Esophagus muscularis mucosa (tissue), 4 donors: ENCODE data around the gene ST8SIA6. TPM values are rescaled to one million over a fixed set of nuclear protein-coding genes. Genes with fewer than 3 reads are reported as not detected.

ENCODE experiments used
- DNase-seq: peaks from one replicate; pipeline ENCODE4 v3.0.0-alpha.2; 2017; ENCODE audit errors: extremely low spot score
- H3K27ac ChIP-seq, 4 donors: fragments of 200-600 bp; sonication (generic); replicated peaks in 1 of 4; 1 replicate in 3 of 4; 2 replicates in 1 of 4; pipeline ENCODE4 v1.5.1; 2016 to 2019; ENCODE audit warnings: mild to moderate bottlenecking in 1 of 4
- H3K27me3 ChIP-seq, 4 donors: fragments of 200-600 bp; sonication (generic); one replicate each; pipeline versions ENCODE4 v1.5.1 to v1.6.0; 2016 to 2019
- H3K36me3 ChIP-seq, 4 donors: fragments of 200-600 bp; sonication (generic); one replicate each; pipeline ENCODE4 v1.5.1; 2016 to 2019
- H3K4me1 ChIP-seq, 4 donors: fragments of 200-600 bp; sonication (generic); one replicate each; pipeline ENCODE4 v1.5.1; 2016 to 2019
- H3K4me3 ChIP-seq, 4 donors: fragments of 200-600 bp; sonication (generic); 1 replicate in 2 of 4; 2 replicates in 2 of 4; pipeline ENCODE4 v1.5.1; 2016 to 2019; ENCODE audit warnings: mild to moderate bottlenecking in 4 of 4, moderate library complexity in 1 of 4
- H3K9me3 ChIP-seq, 4 donors: fragments of 200-600 bp; sonication (generic); 1 replicate in 3 of 4; 2 replicates in 1 of 4; pipeline ENCODE4 v1.5.1; 2016 to 2019
- CTCF ChIP-seq, 3 experiments: fragments of 200-600 bp in 2 of 3; fragments of 450-650 bp in 1 of 3; sonication (generic) in 2 of 3; IDR thresholded peaks; one replicate each; pipeline ENCODE4 v1.5.1; 2017 to 2019; ENCODE audit warnings: antibody characterized with exemption in 3 of 3, mild to moderate bottlenecking in 2 of 3, moderate library complexity in 1 of 3
- EP300 ChIP-seq: sonication (generic); formaldehyde crosslinking; IDR thresholded peaks from one replicate; pipeline ENCODE4 v1.6.1; 2017; ENCODE audit warnings: antibody characterized with exemption
- POLR2A ChIP-seq: fragments of 450-650 bp; IDR thresholded peaks from one replicate; pipeline ENCODE4 v1.6.1; 2017; ENCODE audit warnings: antibody characterized with exemption, moderate library complexity, mild to moderate bottlenecking, low read depth
- POLR2AphosphoS5 ChIP-seq, 2 donors: sonication (generic); formaldehyde crosslinking; IDR thresholded peaks; one replicate each; pipeline ENCODE4 v1.6.1; 2017; ENCODE audit warnings: antibody characterized with exemption in 2 of 2
- WGBS: methylation state at CpG from one replicate; pipeline ENCODE4 v1.1.5; 2018; 5-methylcytosine and 5-hydroxymethylcytosine counted together
- intact Hi-C: fragments of 100-400 bp; cut with DNase I; formaldehyde crosslinking; loops from one replicate; pipeline ENCODE4 v1.15.1; 2023
- total RNA-seq, 4 donors: library from RNA; depleted of rRNA; stranded (reverse); fragments of >200 nt; gene quantifications; one replicate each; pipeline versions ENCODE4 v1.1.0 to v1.2.1, GENCODE V29; 2016

Gene ST8SIA6
- total RNA-seq, 4 donors from 2014 or later, result 1.2 to 1.8 (median 1.3) TPM

- TF ChIP-seq EP300 (no peak), POLR2A (no peak), POLR2AphosphoS5 (IDR thresholded peaks at IDR 0.05) (no peak), CTCF (IDR thresholded peaks at IDR 0.05) (no peak)
- Histone ChIP-seq H3K4me1 (peaks cover 0 to 2% (median under 1%) of the 10 kb centered on the region in 4 donors), H3K36me3 (no peaks in the 10 kb centered on the region), H3K4me3 (no peak overlapping the region), H3K27me3 (peaks cover 0 to 45% (median 0%) of the 10 kb centered on the region in 4 donors), H3K9me3 (no peaks in the 10 kb centered on the region), H3K27ac (no peak overlapping the region)
- intact Hi-C loops, result no loop called here
- 87% methylated on average over 4 of the region's 4 CpGs for WGBS
- no peak for DNase-seq
These were observed 18.4 kb downstream of the ST8SIA6 start for GRCh38 chr10:17435953-17436352.

GRCh38 chr10:17435187-17435586 lies 19.2 kb downstream of the ST8SIA6 start:
- H3K27me3 ChIP-seq, result peaks cover 0 to 38% (median 0%) of the 10 kb centered on the region in 4 donors
- peaks cover 0 to 6% (median 4%) of the 10 kb centered on the region in 4 donors for H3K4me1 ChIP-seq
- no peak overlapping the region for H3K4me3 ChIP-seq
- no peak for TF ChIP-seq POLR2AphosphoS5 (IDR thresholded peaks at IDR 0.05)
- TF ChIP-seq POLR2A, result no peak
- TF ChIP-seq CTCF (IDR thresholded peaks at IDR 0.05), result no peak
- no peak for TF ChIP-seq EP300
- no peak overlapping the region for H3K27ac ChIP-seq
- intact Hi-C loops, result no loop called here
- H3K9me3 ChIP-seq, result no peaks in the 10 kb centered on the region
- no peak for DNase-seq
- no peaks in the 10 kb centered on the region for H3K36me3 ChIP-seq

GRCh38 chr10:17432723-17433122 lies 21.7 kb downstream of the ST8SIA6 start:
- Histone ChIP-seq H3K4me3 (no peak overlapping the region), H3K27ac (no peak overlapping the region), H3K9me3 (no peaks in the 10 kb centered on the region), H3K4me1 (peaks cover 0 to 6% (median 4%) of the 10 kb centered on the region in 4 donors), H3K27me3 (peaks cover 0 to 35% (median 0%) of the 10 kb centered on the region in 4 donors), H3K36me3 (no peaks in the 10 kb centered on the region)
- TF ChIP-seq EP300 (no peak), POLR2AphosphoS5 (IDR thresholded peaks at IDR 0.05) (no peak), POLR2A (no peak), CTCF (IDR thresholded peaks at IDR 0.05) (no peak)
- 79% methylated on average over 6 of the region's 6 CpGs for WGBS
- no peak for DNase-seq
- intact Hi-C loops, result loop anchor here (5.0 kb wide), 2 partner anchors 590 to 605 kb away; no protein-coding TSS in a partner anchor

GRCh38 chr10:17431871-17432311 lies 22.5 kb downstream of the ST8SIA6 start:
- Histone ChIP-seq H3K4me1 (peaks cover 0 to 6% (median 4%) of the 10 kb centered on the region in 4 donors), H3K27ac (no peak overlapping the region), H3K9me3 (no peaks in the 10 kb centered on the region), H3K36me3 (no peaks in the 10 kb centered on the region), H3K27me3 (peaks cover 0 to 35% (median 0%) of the 10 kb centered on the region in 4 donors), H3K4me3 (no peak overlapping the region)
- no peak for TF ChIP-seq EP300
- TF ChIP-seq POLR2AphosphoS5 (IDR thresholded peaks at IDR 0.05), result no peak
- TF ChIP-seq CTCF (IDR thresholded peaks at IDR 0.05), result no peak
- no peak for TF ChIP-seq POLR2A
- WGBS, result 74% methylated on average over 7 of the region's 7 CpGs
- no peak for DNase-seq
- intact Hi-C loops, result loop anchor here (5.0 kb wide), 2 partner anchors 590 to 605 kb away; no protein-coding TSS in a partner anchor
